Stimulated activated CD4-positive, alpha-beta T cell treated with anti-CD3 and anti-CD28 coated beads, Interleukin-12 subunit alpha, Interleukin-12 subunit beta, amount 100 ng/mL, for 24 hours (primary cell): ENCODE measurements around the gene ZNF609.
"Not testable (repeated sequence)": the region's sequence is repeated elsewhere in the genome, so short reads cannot be mapped to it uniquely, and the experiment has no call there.

Experiments used
- DNase-seq, 2 experiments: peaks; one replicate each; pipeline ENCODE4 v3.0.0-alpha.2; 2020; ENCODE audit warnings: low read depth in 2 of 2

ZNF609 gene

GRCh38 chr15:64581408-64581761 lies 121.0 kb downstream of the ZNF609 start:
- DNase-seq = no peak

GRCh38 chr15:64582202-64582601 lies 121.8 kb downstream of the ZNF609 start:
- DNase-seq = no peak

GRCh38 chr15:64583519-64583918 lies 123.1 kb downstream of the ZNF609 start:
- no peak for DNase-seq

- DNase-seq = no peak
These were observed 123.6 kb downstream of the ZNF609 start for GRCh38 chr15:64583983-64584382.

GRCh38 chr15:64586259-64586870 lies 126.0 kb downstream of the ZNF609 start:
- DNase-seq = no peak

- no peak for DNase-seq
These were observed 126.6 kb downstream of the ZNF609 start for GRCh38 chr15:64586984-64587383.

- no peak for DNase-seq
These were observed 129.2 kb downstream of the ZNF609 start for GRCh38 chr15:64589435-64590084.

- not testable (repeated sequence) for DNase-seq
These were observed 132.5 kb downstream of the ZNF609 start for GRCh38 chr15:64592845-64593244.

- no peak for DNase-seq
These were observed 136.5 kb downstream of the ZNF609 start for GRCh38 chr15:64596701-64597476.

- no peak for DNase-seq
These were observed 137.1 kb downstream of the ZNF609 start for GRCh38 chr15:64597477-64597822.

- no peak for DNase-seq
These were observed 138.8 kb downstream of the ZNF609 start for GRCh38 chr15:64599226-64599625.

GRCh38 chr15:64599716-64600115 lies 139.3 kb downstream of the ZNF609 start:
- no peak for DNase-seq

GRCh38 chr15:64600794-64601193 lies 140.4 kb downstream of the ZNF609 start:
- DNase-seq = no peak

- DNase-seq = no peak
These were observed 143.9 kb downstream of the ZNF609 start for GRCh38 chr15:64604319-64604718.

GRCh38 chr15:64607416-64607815 lies 147.0 kb downstream of the ZNF609 start:
- DNase-seq = not testable (repeated sequence)

- DNase-seq = no peak
These were observed 150.0 kb downstream of the ZNF609 start for GRCh38 chr15:64610257-64610919.

GRCh38 chr15:64611085-64611725 lies 150.8 kb downstream of the ZNF609 start:
- DNase-seq = no peak

- DNase-seq = no peak
These were observed 154.1 kb downstream of the ZNF609 start for GRCh38 chr15:64614519-64614918.

- no peak for DNase-seq
These were observed 157.3 kb downstream of the ZNF609 start for GRCh38 chr15:64617727-64618126.

GRCh38 chr15:64618138-64618537 lies 157.8 kb downstream of the ZNF609 start:
- no peak for DNase-seq

- DNase-seq = no peak
These were observed 158.2 kb downstream of the ZNF609 start for GRCh38 chr15:64618540-64618939.
